NCI-H2196 treated with DMSO at 0.1 percent for 48 hours (cell line): ENCODE data around the gene IAH1.

ENCODE experiments used
- DNase-seq: peaks from one replicate; lab custom pipeline; 2025; ENCODE audit not compliant: unreplicated experiment; lab: John Stamatoyannopoulos, UW

The IAH1 gene

DNA sequence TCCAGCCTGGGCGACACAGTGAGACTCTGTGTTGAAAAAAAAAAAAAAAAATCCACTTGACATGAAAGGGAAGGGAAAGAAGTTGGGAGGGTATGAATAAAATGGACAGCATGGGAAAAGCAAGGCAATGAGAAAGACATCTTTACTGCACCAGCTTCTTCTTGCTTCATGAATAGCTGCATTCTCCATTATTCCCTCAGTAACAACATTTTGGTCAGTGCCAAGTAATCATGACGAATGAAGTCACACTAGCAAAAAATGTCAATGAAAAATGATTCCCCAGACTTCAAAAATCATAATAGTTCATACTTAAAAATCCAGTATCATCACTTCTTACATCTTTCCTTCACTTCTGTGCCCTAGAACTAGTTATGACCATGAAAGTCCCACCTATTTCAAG is 50.9 kb downstream of the IAH1 start:
- DNase-seq, result no peak

DNA sequence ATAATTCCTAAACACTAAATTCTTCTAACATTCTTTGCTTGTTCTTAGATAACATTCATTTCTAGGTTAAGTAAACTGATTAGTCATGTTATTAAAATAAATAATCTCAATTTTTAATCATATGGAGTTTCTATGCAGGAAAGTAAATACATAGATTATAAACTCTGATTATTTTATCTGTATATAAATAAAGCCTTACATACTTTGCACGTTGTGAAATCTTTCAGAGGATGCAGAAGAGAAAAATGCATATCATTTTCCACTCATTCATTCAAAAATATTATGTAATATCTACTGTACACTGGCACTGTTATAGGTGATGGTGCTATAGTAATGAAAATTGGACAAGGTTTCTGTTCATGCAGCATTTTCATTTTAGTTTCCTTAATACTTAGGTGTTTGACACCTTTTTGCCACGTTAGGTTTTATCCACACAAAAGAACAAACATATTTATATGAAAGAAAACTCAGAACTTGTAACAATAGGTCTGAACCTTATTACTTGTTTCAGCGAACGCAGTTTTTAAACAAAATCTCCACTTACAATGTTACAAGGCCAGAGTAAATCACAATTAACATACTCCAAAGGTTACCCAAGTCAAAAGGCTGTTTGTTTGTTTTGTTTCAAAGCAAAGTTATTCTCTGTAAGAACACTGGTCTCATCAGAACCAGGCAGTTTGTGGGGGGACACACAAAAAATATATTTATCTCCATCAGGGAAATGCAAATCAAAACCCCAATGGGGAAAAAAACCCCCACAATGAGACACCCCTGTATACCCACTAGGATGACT is 53.8 kb downstream of the IAH1 start:
- no peak for DNase-seq

DNA sequence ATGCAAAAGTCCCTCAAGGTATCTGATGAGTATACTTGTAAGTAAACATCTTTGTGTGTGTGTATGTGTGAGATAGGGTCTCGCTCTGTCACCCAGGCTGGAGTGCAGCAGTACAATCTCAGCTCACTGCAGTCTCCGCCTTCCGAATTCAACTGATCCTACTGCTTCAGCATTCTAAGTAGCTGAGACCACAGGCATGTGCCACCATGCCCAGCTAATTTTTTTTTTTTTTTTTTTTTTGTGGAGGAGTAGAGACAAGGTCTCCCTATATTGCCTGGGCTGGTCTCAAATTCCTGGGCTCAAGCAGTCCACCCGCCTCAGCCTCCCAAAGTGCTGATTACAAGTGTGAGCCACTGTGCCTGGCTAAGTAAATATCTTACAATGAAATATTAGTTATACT is 58.1 kb downstream of the IAH1 start:
- DNase-seq, result no peak

GRCh38 chr2:9533663-9534062 is 59.3 kb downstream of the IAH1 start:
- no peak for DNase-seq

GRCh38 chr2:9535177-9535576 is 60.8 kb downstream of the IAH1 start:
- no peak for DNase-seq

- no peak for DNase-seq
Observed at GRCh38 chr2:9536504-9536903, 62.2 kb downstream of the IAH1 start.

DNA sequence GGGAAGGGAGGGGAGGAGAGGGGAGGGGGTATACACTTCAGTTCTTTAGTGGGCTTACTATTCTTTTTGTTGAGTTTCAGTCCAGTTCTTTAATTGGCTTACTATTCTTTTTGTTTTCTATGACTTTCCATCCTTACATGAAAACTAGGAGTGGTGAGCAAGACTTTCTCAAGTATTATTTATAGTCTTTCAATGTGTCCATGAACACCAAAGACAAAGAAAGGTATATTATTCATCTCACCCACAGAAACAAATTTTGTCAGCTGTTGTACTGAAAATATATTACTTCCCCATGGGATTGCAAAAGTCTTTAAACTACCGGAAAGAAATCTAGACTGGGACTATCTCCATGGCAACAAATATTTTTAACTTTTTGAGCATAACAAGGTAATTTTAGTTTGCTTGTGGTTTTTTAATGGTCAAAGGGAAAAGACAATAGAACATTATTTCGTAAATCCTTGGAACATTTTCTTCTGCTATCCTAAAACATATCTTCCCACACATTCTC is 63.7 kb downstream of the IAH1 start:
- DNase-seq, result no peak
